ENCODE results near the gene HOMER2. TPM values are rescaled to one million over a fixed set of nuclear protein-coding genes. Genes with fewer than 3 reads are reported as not detected.

The HOMER2 gene
- total and polyA plus RNA-seq, 2 experiments from 2014 or later, result 10.8 to 23.9 TPM

- H2AFZ ChIP-seq, result no peak overlapping the region
- no peak for ATAC-seq
- Mint-ChIP-seq H3K27ac (no peak overlapping the region), H3K36me3 (ENCODE audit: low read depth) (peaks cover 26% of the 10 kb centered on the region), H3K9me3 (no peaks in the 10 kb centered on the region; the same call in 2 of the 3 replicates), H3K4me1 (no peaks in the 10 kb centered on the region), H3K4me3 (no peak overlapping the region), H3K27me3 (ENCODE audit: insufficient read depth, low read depth, poor library complexity) (peaks cover 5% of the 10 kb centered on the region)
- no peak for TF ChIP-seq REST (IDR thresholded peaks at IDR 0.05; ENCODE audit: unreplicated experiment)
- TF ChIP-seq EZH2 (IDR thresholded peaks at IDR 0.05; ENCODE audit: low read depth, unreplicated experiment), result no peak
- no peak for TF ChIP-seq POLR2AphosphoS5 (IDR thresholded peaks at IDR 0.05; ENCODE audit: low read depth)
- TF ChIP-seq CREB1 (CRISPR knock-in tag; IDR thresholded peaks at IDR 0.05; ENCODE audit: low read depth), result no peak
- no peak for TF ChIP-seq EZH2phosphoT487 (IDR thresholded peaks at IDR 0.05; ENCODE audit: unreplicated experiment)
- TF ChIP-seq ZNF331 (CRISPR knock-in tag; IDR thresholded peaks at IDR 0.05; ENCODE audit: low read depth), result no peak
- no peak for TF ChIP-seq JUNB (IDR thresholded peaks at IDR 0.05; ENCODE audit: unreplicated experiment)
- TF ChIP-seq ETS1 (IDR thresholded peaks at IDR 0.05), result no peak
- no peak for TF ChIP-seq STAT1 (IDR thresholded peaks at IDR 0.05; ENCODE audit: unreplicated experiment)
- TF ChIP-seq CTCF (conservative IDR thresholded peaks at IDR 0.05; ENCODE audit: low read depth in 2 of 2), result no peak
- TF ChIP-seq ZNF462 (CRISPR knock-in tag; IDR thresholded peaks at IDR 0.05), result no peak
- no peak for TF ChIP-seq ZNF114 (CRISPR knock-in tag; IDR thresholded peaks at IDR 0.05)
- TF ChIP-seq NANOG (IDR thresholded peaks at IDR 0.05; ENCODE audit: borderline replicate concordance), result no peak
- H3F3A ChIP-seq (replicated peaks; ENCODE audit: low read depth), result no peaks in the 10 kb centered on the region
- no peak overlapping the region for H3K27ac ChIP-seq (ENCODE audit: low read depth)
- H3K4me1 ChIP-seq (ENCODE audit: insufficient read depth), result no peaks in the 10 kb centered on the region
- H3K9me2 ChIP-seq (ENCODE audit: insufficient read depth), result no peaks in the 10 kb centered on the region
- no peaks in the 10 kb centered on the region for H3K27me3 ChIP-seq (ENCODE audit: insufficient read depth)
- H3K36me3 ChIP-seq (ENCODE audit: insufficient read depth), result peaks cover 10% of the 10 kb centered on the region
- H3K79me2 ChIP-seq (replicated peaks; ENCODE audit: insufficient read depth), result 0 out of 2 replicates have a peak, but pooled peaks cover 2% of the 10 kb centered on the region
- H3K4me3 ChIP-seq, result no peak overlapping the region
- no peak overlapping the region for H3K4me2 ChIP-seq
- no peaks in the 10 kb centered on the region for H4K20me1 ChIP-seq (replicated peaks; ENCODE audit: insufficient read depth)
- DNase-seq (ENCODE audit: low spot score), result no peak
Measured at GRCh38 chr15:82993144-82993543, 40.6 kb upstream of the HOMER2 start.

Data from GM23338 (cell line).